IMR-90 (cell line): ENCODE measurements around the gene SDS. TPM values are rescaled to one million over a fixed set of nuclear protein-coding genes. Genes with fewer than 3 reads are reported as not detected.

Experiments used
- ATAC-seq: fragments of 200-7000 bp; cut with Tn5 transposase; 2 replicates; pipeline ENCODE4 v1.9.1; 2020; ENCODE audit warnings: low read depth, mild to moderate bottlenecking, moderate library complexity
- BruUV-seq: library from RNA; stranded (reverse); fragments of 400-500 nt; replicated peaks from 2 replicates; lab custom pipeline; 2021; lab: Mats Ljungman, UMichigan
- CTCF ChIA-PET: fragments of 300-600 bp; formaldehyde crosslinking; extraction: SDS; loops from one replicate; lab custom pipeline; 2021; ENCODE audit warnings: antibody characterized with exemption; lab: Yijun Ruan, JAX
- POLR2A ChIA-PET: fragments of 300-600 bp; sonication (Branson Sonifier 250); formaldehyde crosslinking; loops from one replicate; lab custom pipeline; 2022; ENCODE audit warnings: antibody characterized with exemption; ENCODE audit not compliant: unreplicated experiment; lab: Charles Lee
- DNase-seq: peaks from one replicate; pipeline ENCODE4 v3.0.0; 2013
- H2AFZ ChIP-seq: replicated peaks from 2 replicates; pipeline ENCODE3; 2013; ENCODE audit warnings: low read length, mild to moderate bottlenecking; ENCODE audit not compliant: poor library complexity
- H2AK5ac ChIP-seq: 2 replicates; pipeline ENCODE4 v1.6.1; 2013; ENCODE audit warnings: low read depth, low read length, inconsistent platforms
- H2AK9ac ChIP-seq: replicated peaks from 2 replicates; pipeline ENCODE3; 2013; ENCODE audit warnings: mild to moderate bottlenecking, low read depth, low read length, moderate library complexity; ENCODE audit not compliant: poor library complexity
- H2BK120ac ChIP-seq: 2 replicates; pipeline ENCODE4 v1.6.1; 2013; ENCODE audit warnings: low read depth, low read length, inconsistent platforms
- H2BK15ac ChIP-seq: 3 replicates; pipeline ENCODE4 v1.6.1; 2013; ENCODE audit warnings: low read depth, low read length, inconsistent platforms
- H2BK20ac ChIP-seq: 2 replicates; pipeline ENCODE4 v1.6.1; 2013; ENCODE audit warnings: low read depth, mild to moderate bottlenecking, inconsistent platforms, low read length, moderate library complexity
- H2BK5ac ChIP-seq: 2 replicates; pipeline ENCODE4 v1.6.1; 2013; ENCODE audit warnings: mild to moderate bottlenecking, low read depth, low read length, inconsistent platforms; ENCODE audit not compliant: poor library complexity, severe bottlenecking
- H3K14ac ChIP-seq: replicated peaks from 2 replicates; pipeline ENCODE4 v1.6.1; 2013; ENCODE audit warnings: low read depth, low read length, inconsistent platforms
- H3K18ac ChIP-seq: 2 replicates; pipeline ENCODE4 v1.6.1; 2013; ENCODE audit warnings: low read depth, low read length, control low read depth
- H3K23ac ChIP-seq: 2 replicates; pipeline ENCODE4 v1.6.1; 2013; ENCODE audit warnings: low read depth, low read length, inconsistent platforms
- H3K27ac ChIP-seq: 2 replicates; pipeline ENCODE4 v1.5.1; 2013; ENCODE audit warnings: mild to moderate bottlenecking, control low read depth, low read length; ENCODE audit not compliant: insufficient read depth
- H3K27me3 ChIP-seq: 2 replicates; pipeline ENCODE4 v1.6.1; 2013; ENCODE audit warnings: low read length; ENCODE audit not compliant: control insufficient read depth, insufficient read depth
- H3K36me3 ChIP-seq: 2 replicates; pipeline ENCODE4 v1.6.1; 2013; ENCODE audit warnings: low read length, mixed read lengths; ENCODE audit not compliant: control insufficient read depth, insufficient read depth
- H3K4ac ChIP-seq: 2 replicates; pipeline ENCODE4 v1.6.1; 2013; ENCODE audit warnings: low read depth, low read length, inconsistent platforms
- H3K4me1 ChIP-seq: 2 replicates; pipeline ENCODE4 v1.6.1; 2013; ENCODE audit warnings: low read length, mixed read lengths; ENCODE audit not compliant: control insufficient read depth, insufficient read depth
- H3K4me2 ChIP-seq: 2 replicates; pipeline ENCODE4 v1.6.1; 2013; ENCODE audit warnings: low read depth, mild to moderate bottlenecking, control low read depth, low read length, moderate library complexity
- H3K4me3 ChIP-seq: 2 replicates; pipeline ENCODE4 v1.5.1; 2013; ENCODE audit warnings: low read depth, mild to moderate bottlenecking, control low read depth, low read length, moderate library complexity; ENCODE audit not compliant: insufficient read depth
- H3K56ac ChIP-seq: 2 replicates; pipeline ENCODE4 v1.6.1; 2013; ENCODE audit warnings: low read length, inconsistent platforms; ENCODE audit not compliant: insufficient read depth; ENCODE audit errors: extremely low read depth
- H3K79me1 ChIP-seq, 2 experiments: 2 replicates each; pipeline ENCODE4 v1.6.1; 2013; ENCODE audit warnings: low read length in 2 of 2, inconsistent platforms in 1 of 2, low read depth in 1 of 2
- H3K9ac ChIP-seq: 2 replicates; pipeline ENCODE4 v1.6.1; 2013; ENCODE audit warnings: low read depth, low read length, control low read depth
- H3K9me1 ChIP-seq: 2 replicates; pipeline ENCODE4 v1.6.1; 2013; ENCODE audit warnings: low read length, inconsistent platforms; ENCODE audit not compliant: insufficient read depth
- H3K9me3 ChIP-seq: 2 replicates; pipeline ENCODE4 v1.6.1; 2013; ENCODE audit warnings: low read length; ENCODE audit not compliant: control insufficient read depth, insufficient read depth
- H4K20me1 ChIP-seq: 2 replicates; pipeline ENCODE4 v1.6.1; 2013; ENCODE audit warnings: low read length, inconsistent platforms; ENCODE audit not compliant: insufficient read depth
- H4K5ac ChIP-seq: 2 replicates; pipeline ENCODE4 v1.6.1; 2013; ENCODE audit warnings: mild to moderate bottlenecking, low read depth, low read length, control low read depth
- H4K8ac ChIP-seq, 2 experiments: 2 replicates each; pipeline ENCODE4 v1.6.1; 2013; ENCODE audit warnings: low read depth in 2 of 2, low read length in 2 of 2, control low read depth in 1 of 2, inconsistent platforms in 1 of 2
- H4K91ac ChIP-seq: 2 replicates; pipeline ENCODE4 v1.6.1; 2013; ENCODE audit warnings: low read depth, low read length, inconsistent platforms; ENCODE audit not compliant: insufficient read depth
- BHLHE40 ChIP-seq: fragments of 150-350 bp; IDR thresholded peaks from 2 replicates; pipeline ENCODE4 v1.6.1; 2016; ENCODE audit warnings: mild to moderate bottlenecking, low read depth, low read length
- CEBPB ChIP-seq: IDR thresholded peaks from 2 replicates; pipeline ENCODE4 v1.6.1; 2012; ENCODE audit warnings: low read depth, low read length, improper control_type of control experiment
- FOS ChIP-seq: fragments of 150-350 bp; IDR thresholded peaks from 2 replicates; pipeline ENCODE4 v1.6.1; 2016; ENCODE audit warnings: low read depth, low read length
- MAFK ChIP-seq: IDR thresholded peaks from 2 replicates; pipeline ENCODE4 v1.6.1; 2012; ENCODE audit warnings: low read depth, low read length, improper control_type of control experiment
- MAZ ChIP-seq: IDR thresholded peaks from 2 replicates; pipeline ENCODE4 v1.6.1; 2012; ENCODE audit warnings: low read depth, mild to moderate bottlenecking, low read length, improper control_type of control experiment, moderate library complexity, borderline replicate concordance
- NFE2L2 ChIP-seq: fragments of 150-350 bp; IDR thresholded peaks from 2 replicates; pipeline ENCODE4 v1.6.1; 2016; ENCODE audit warnings: low read depth, mild to moderate bottlenecking, low read length
- RAD21 ChIP-seq: IDR thresholded peaks from 2 replicates; pipeline ENCODE4 v1.6.1; 2012; ENCODE audit warnings: low read length, improper control_type of control experiment
- RCOR1 ChIP-seq: IDR thresholded peaks from 2 replicates; pipeline ENCODE4 v1.6.1; 2012; ENCODE audit warnings: mild to moderate bottlenecking, low read length, improper control_type of control experiment; ENCODE audit not compliant: insufficient replicate concordance
- SMC3 ChIP-seq: fragments of 150-350 bp; IDR thresholded peaks from 2 replicates; pipeline ENCODE4 v1.6.1; 2016; ENCODE audit warnings: low read depth, mild to moderate bottlenecking, antibody characterized with exemption, low read length, moderate library complexity
- USF2 ChIP-seq: fragments of 150-350 bp; IDR thresholded peaks from 2 replicates; pipeline ENCODE4 v1.6.1; 2017; ENCODE audit warnings: mild to moderate bottlenecking, antibody characterized with exemption, low read length, low read depth
- WGBS, 2 experiments: methylation state at CpG; one replicate each; pipeline versions ENCODE4 v1.1.5 to v1.1.7; 2013; ENCODE audit warnings: missing lambda C conversion rate in 2 of 2; ENCODE audit not compliant: insufficient read length in 1 of 2; ENCODE audit errors: extremely low coverage in 2 of 2; 5-methylcytosine and 5-hydroxymethylcytosine counted together
- dilution Hi-C: fragments of 300-500 bp; cut with HindIII; formaldehyde crosslinking; loops from one replicate; pipeline ENCODE4 v1.14.3; 2018; ENCODE audit warnings: low sequenced_read_pairs; ENCODE audit not compliant: unreplicated experiment
- in situ Hi-C: fragments of 300-500 bp; cut with MboI; formaldehyde crosslinking; loops from 3 replicates; pipeline ENCODE4 v1.14.3; 2019; ENCODE audit warnings: low sequenced_read_pairs, inconsistent platforms, mixed read lengths
- intact Hi-C: fragments of 100-400 bp; cut with micrococcal nuclease; formaldehyde crosslinking; loops from 2 replicates; pipeline ENCODE4 v1.10.0; 2022
- polyA plus RNA-seq, 3 experiments: library from polyadenylated mRNA; depleted of rRNA; stranded (reverse); fragments of >200 nt; gene quantifications; 2 replicates each; pipeline ENCODE4 v1.2.3, GENCODE V29; 2012; ENCODE audit warnings: low replicate concordance in 1 of 3
- total RNA-seq: library from RNA; depleted of rRNA; stranded (reverse); fragments of >200 nt; gene quantifications from 2 replicates; pipeline ENCODE4 v1.2.3, GENCODE V29; 2012
- TF ChIP-seq, protein P1 (sequence below): conservative IDR thresholded peaks from 2 replicates; pipeline ENCODE4 v1.5.1; 2012; ENCODE audit warnings: mild to moderate bottlenecking, low read depth, low read length, improper control_type of control experiment

The SDS gene
- total and polyA plus RNA-seq, 2 of the 4 experiments (the other 2 are of a cell fraction): not detected

- no peak overlapping the region for H2AK5ac ChIP-seq
- no peak overlapping the region for H3K18ac ChIP-seq
- no peak overlapping the region for H3K4ac ChIP-seq
- in situ Hi-C loops (no loop called here), dilution Hi-C loops (no loop called here), intact Hi-C loops (no loop called here)
- no peak overlapping the region for H3K4me3 ChIP-seq
- no peak overlapping the region for H2BK5ac ChIP-seq
- ATAC-seq: no peak
- H3K23ac ChIP-seq: no peak overlapping the region
- peaks cover 18% of the 10 kb centered on the region for H3K9me1 ChIP-seq
- H3K9ac ChIP-seq: no peak overlapping the region
- WGBS, 2 experiments: no CpG with 5 or more reads among the region's 4 CpGs
- H2AFZ ChIP-seq: no peak overlapping the region
- H4K20me1 ChIP-seq: peaks cover 5% of the 10 kb centered on the region; the same call in 1 of the 2 replicates
- H3K79me1 ChIP-seq: peaks cover 0 to 24% of the 10 kb centered on the region in 2 experiments; a peak in 3 of 4 replicates
- no peak overlapping the region for H2BK120ac ChIP-seq
- H3K27me3 ChIP-seq: no peaks in the 10 kb centered on the region
- no peak for DNase-seq
- H3K9me3 ChIP-seq: no peaks in the 10 kb centered on the region
- H3K56ac ChIP-seq: no peak overlapping the region
- H3K4me1 ChIP-seq: no peaks in the 10 kb centered on the region; the same call in 1 of the 2 replicates
- H4K91ac ChIP-seq: no peak overlapping the region
- H2BK15ac ChIP-seq: no peak overlapping the region
- H3K36me3 ChIP-seq: no peaks in the 10 kb centered on the region
- H2BK20ac ChIP-seq: no peak overlapping the region
- no peak for TF ChIP-seq CEBPB
- TF ChIP-seq MAZ: no peak
- TF ChIP-seq MAFK: no peak
- TF ChIP-seq USF2: no peak
- no peak for TF ChIP-seq FOS
- no peak for TF ChIP-seq RAD21
- TF ChIP-seq, protein P1, sequence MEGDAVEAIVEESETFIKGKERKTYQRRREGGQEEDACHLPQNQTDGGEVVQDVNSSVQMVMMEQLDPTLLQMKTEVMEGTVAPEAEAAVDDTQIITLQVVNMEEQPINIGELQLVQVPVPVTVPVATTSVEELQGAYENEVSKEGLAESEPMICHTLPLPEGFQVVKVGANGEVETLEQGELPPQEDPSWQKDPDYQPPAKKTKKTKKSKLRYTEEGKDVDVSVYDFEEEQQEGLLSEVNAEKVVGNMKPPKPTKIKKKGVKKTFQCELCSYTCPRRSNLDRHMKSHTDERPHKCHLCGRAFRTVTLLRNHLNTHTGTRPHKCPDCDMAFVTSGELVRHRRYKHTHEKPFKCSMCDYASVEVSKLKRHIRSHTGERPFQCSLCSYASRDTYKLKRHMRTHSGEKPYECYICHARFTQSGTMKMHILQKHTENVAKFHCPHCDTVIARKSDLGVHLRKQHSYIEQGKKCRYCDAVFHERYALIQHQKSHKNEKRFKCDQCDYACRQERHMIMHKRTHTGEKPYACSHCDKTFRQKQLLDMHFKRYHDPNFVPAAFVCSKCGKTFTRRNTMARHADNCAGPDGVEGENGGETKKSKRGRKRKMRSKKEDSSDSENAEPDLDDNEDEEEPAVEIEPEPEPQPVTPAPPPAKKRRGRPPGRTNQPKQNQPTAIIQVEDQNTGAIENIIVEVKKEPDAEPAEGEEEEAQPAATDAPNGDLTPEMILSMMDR: no peak
- TF ChIP-seq SMC3: no peak
- TF ChIP-seq RCOR1: no peak
- TF ChIP-seq BHLHE40: no peak
- TF ChIP-seq NFE2L2: no peak
- CTCF ChIA-PET: no interaction called here
- POLR2A ChIA-PET: no interaction called here
- BruUV-seq: no TSS peak
- no peak overlapping the region for H4K8ac ChIP-seq
- no peak overlapping the region for H3K4me2 ChIP-seq
- H3K14ac ChIP-seq: no peak overlapping the region
- H2AK9ac ChIP-seq: no peak overlapping the region
- H3K27ac ChIP-seq: no peak overlapping the region
- H4K5ac ChIP-seq: no peak overlapping the region
Observed at GRCh38 chr12:113366827-113367226, 36.9 kb downstream of the SDS start.
